Tibial nerve (tissue), 4 donors: ENCODE data around the gene ZNF366.
A peak's percentile ranks its signal among the peaks of the same experiment; 100 is the strongest.

Experiments used
- EP300 ChIP-seq, 2 donors: sonication (generic); formaldehyde crosslinking; IDR thresholded peaks; one replicate each; pipeline ENCODE4 v1.6.1; 2017; ENCODE audit warnings: antibody characterized with exemption in 2 of 2, mild to moderate bottlenecking in 1 of 2
- POLR2A ChIP-seq, 2 donors: fragments of 450-650 bp; IDR thresholded peaks; one replicate each; pipeline ENCODE4 v1.6.1; 2017; ENCODE audit warnings: antibody characterized with exemption in 2 of 2, mild to moderate bottlenecking in 2 of 2, moderate library complexity in 2 of 2
- TF ChIP-seq, protein P1 (sequence below), 5 experiments: fragments of 200-600 bp in 3 of 5; fragments of 450-650 bp in 2 of 5; sonication (generic) in 3 of 5; IDR thresholded peaks; one replicate each; pipeline ENCODE4 v1.5.1; 2016 to 2019; ENCODE audit warnings: antibody characterized with exemption in 5 of 5, mild to moderate bottlenecking in 3 of 5, moderate library complexity in 2 of 5

DNA sequence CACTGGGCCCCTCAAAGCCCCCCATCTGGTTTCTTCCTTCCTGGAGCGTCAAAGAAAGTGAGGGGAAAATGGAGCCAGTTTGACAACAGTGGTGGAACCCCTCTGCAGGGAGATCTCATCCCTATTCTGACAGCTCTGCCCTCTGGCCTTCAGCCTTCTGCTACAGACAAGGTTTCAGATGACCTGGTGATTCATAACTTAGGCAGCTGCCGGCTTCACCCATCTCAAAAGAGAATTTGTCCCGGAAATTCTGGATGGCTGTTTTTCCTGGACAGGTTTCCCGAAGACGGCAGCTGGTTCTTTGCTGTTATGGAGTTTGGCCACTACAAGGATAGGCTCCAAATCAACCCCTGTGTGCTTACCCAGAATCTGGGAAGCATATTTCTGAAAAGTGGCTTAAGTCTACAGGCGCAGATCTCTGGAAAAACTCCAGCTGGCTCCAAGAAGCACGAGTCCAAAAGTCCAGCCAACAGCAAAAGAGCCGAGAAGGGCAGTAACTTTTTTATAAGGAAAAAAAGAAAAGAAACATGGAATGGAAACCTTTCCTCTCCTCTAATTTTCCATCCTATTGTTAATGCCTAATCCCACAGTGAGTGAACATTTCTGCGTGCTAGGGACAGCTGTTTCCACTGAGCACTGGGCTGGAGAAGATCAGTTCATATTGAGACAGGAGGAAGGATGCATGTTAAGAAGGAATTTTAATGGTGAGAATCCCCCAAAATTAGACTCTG, 54.5 kb downstream of the ZNF366 start:
- TF ChIP-seq, protein P1, sequence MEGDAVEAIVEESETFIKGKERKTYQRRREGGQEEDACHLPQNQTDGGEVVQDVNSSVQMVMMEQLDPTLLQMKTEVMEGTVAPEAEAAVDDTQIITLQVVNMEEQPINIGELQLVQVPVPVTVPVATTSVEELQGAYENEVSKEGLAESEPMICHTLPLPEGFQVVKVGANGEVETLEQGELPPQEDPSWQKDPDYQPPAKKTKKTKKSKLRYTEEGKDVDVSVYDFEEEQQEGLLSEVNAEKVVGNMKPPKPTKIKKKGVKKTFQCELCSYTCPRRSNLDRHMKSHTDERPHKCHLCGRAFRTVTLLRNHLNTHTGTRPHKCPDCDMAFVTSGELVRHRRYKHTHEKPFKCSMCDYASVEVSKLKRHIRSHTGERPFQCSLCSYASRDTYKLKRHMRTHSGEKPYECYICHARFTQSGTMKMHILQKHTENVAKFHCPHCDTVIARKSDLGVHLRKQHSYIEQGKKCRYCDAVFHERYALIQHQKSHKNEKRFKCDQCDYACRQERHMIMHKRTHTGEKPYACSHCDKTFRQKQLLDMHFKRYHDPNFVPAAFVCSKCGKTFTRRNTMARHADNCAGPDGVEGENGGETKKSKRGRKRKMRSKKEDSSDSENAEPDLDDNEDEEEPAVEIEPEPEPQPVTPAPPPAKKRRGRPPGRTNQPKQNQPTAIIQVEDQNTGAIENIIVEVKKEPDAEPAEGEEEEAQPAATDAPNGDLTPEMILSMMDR (IDR thresholded peaks at IDR 0.05), result no peak
- no peak for TF ChIP-seq POLR2A (IDR thresholded peaks at IDR 0.05)
- TF ChIP-seq EP300 (IDR thresholded peaks at IDR 0.05), result peak; percentile 38 to 72
